H1 (cell line): ENCODE data around the gene ODC1.

ENCODE experiments used
- ATF2 ChIP-seq: IDR thresholded peaks from 2 replicates; pipeline ENCODE4 v1.6.1; 2012; ENCODE audit warnings: low read length, inconsistent platforms
- CBX8 ChIP-seq: fragments of 300-800, 300-1000 bp; sonication (generic); IDR thresholded peaks from 2 replicates; pipeline ENCODE4 v1.7.1; 2016; ENCODE audit warnings: low read depth, low read length, borderline replicate concordance
- CEBPB ChIP-seq: IDR thresholded peaks from 2 replicates; pipeline ENCODE4 v1.6.1; 2012; ENCODE audit warnings: low read depth, low read length
- CREB1 ChIP-seq: IDR thresholded peaks from 2 replicates; pipeline ENCODE4 v1.6.1; 2012; ENCODE audit warnings: inconsistent platforms
- CTCF ChIP-seq, 3 experiments: IDR thresholded peaks; 1 replicate in 2 of 3; 2 replicates in 1 of 3; pipeline versions ENCODE4 v1.5.1 to v1.6.1; 2011; ENCODE audit warnings: low read length in 3 of 3, mild to moderate bottlenecking in 3 of 3, inconsistent platforms in 2 of 3, low read depth in 1 of 3, moderate library complexity in 1 of 3; ENCODE audit not compliant: insufficient read depth in 1 of 3; ENCODE audit errors: control extremely low read depth in 1 of 3
- EGR1 ChIP-seq: IDR thresholded peaks from 2 replicates; pipeline ENCODE4 v1.6.1; 2011; ENCODE audit warnings: low read depth, low read length, borderline replicate concordance
- EZH2 ChIP-seq: fragments of 200-600 bp; sonication (generic); IDR thresholded peaks from 2 replicates; pipeline ENCODE4 v1.7.1; 2012; ENCODE audit warnings: low read depth, mild to moderate bottlenecking, moderate library complexity, low read length, inconsistent platforms; ENCODE audit not compliant: severe bottlenecking
- HDAC2 ChIP-seq, 2 experiments: fragments of 300-600 bp in 1 of 2; sonication (generic) in 1 of 2; IDR thresholded peaks; 2 replicates each; pipeline ENCODE4 v1.6.1; 2011 to 2012; ENCODE audit warnings: low read depth in 2 of 2, low read length in 2 of 2, mild to moderate bottlenecking in 2 of 2, moderate library complexity in 2 of 2, borderline replicate concordance in 1 of 2, inconsistent platforms in 1 of 2
- JUND ChIP-seq: IDR thresholded peaks from 2 replicates; pipeline ENCODE4 v1.6.1; 2011; ENCODE audit warnings: mild to moderate bottlenecking, improper control_type of control experiment, low read length
- RFX5 ChIP-seq: IDR thresholded peaks from 2 replicates; pipeline ENCODE4 v1.6.1; 2011; ENCODE audit warnings: low read depth, low read length, improper control_type of control experiment, borderline replicate concordance
- TAF1 ChIP-seq: IDR thresholded peaks from 2 replicates; pipeline ENCODE4 v1.6.1; 2011; ENCODE audit warnings: mild to moderate bottlenecking, low read depth, low read length

GRCh38 chr2:10423400-10423774 lies 24.7 kb downstream of the ODC1 start:
- TF ChIP-seq CTCF (IDR thresholded peaks at IDR 0.05; ENCODE audit: control extremely low read depth in 1 of 3, insufficient read depth in 1 of 3, low read depth in 1 of 3, low read length in 3 of 3) (no peak), HDAC2 (IDR thresholded peaks at IDR 0.05; ENCODE audit: borderline replicate concordance in 1 of 2, low read depth in 2 of 2, low read length in 2 of 2) (no peak), CBX8 (no peak), CEBPB (no peak), EZH2 (no peak), RFX5 (no peak), EGR1 (no peak), ATF2 (no peak), CREB1 (no peak), JUND (no peak), TAF1 (no peak)
